ENCODE measurements around the gene SYNPO. TPM values are rescaled to one million over a fixed set of nuclear protein-coding genes. Genes with fewer than 3 reads are reported as not detected.

SYNPO gene
- total RNA-seq, 4 donors from 2014 or later: 15.5 to 89.4 (median 41.8) TPM

GRCh38 chr5:150607991-150608390 lies 32.5 kb upstream of the SYNPO start:
- 84 to 96% methylated on average over 4 of the region's 4 CpGs for WGBS, 2 donors (ENCODE audit: low coverage in 1 of 2)
- Histone ChIP-seq H3K36me3 (no peaks in the 10 kb centered on the region), H3K9me3 (no peaks in the 10 kb centered on the region), H3K4me3 (no peak overlapping the region), H3K27ac (peak overlapping the region in 1 of 4 donors; percentile 10), H3K27me3 (no peaks in the 10 kb centered on the region), H3K4me1 (peaks cover 9 to 35% (median 29%) of the 10 kb centered on the region in 4 donors)
- intact Hi-C loops (cut with DNase I; ENCODE audit: low total_unique reads): no loop called here
- in situ Hi-C loops (cut with MboI; ENCODE audit: low pct_ligation_motif_present in 1 of 4, low pct_unique_long_range_greater_than_20kb in 1 of 4, low sequenced_read_pairs in 3 of 4): no loop called here
- DNase-seq: no peak
- TF ChIP-seq POLR2AphosphoS5 (IDR thresholded peaks at IDR 0.05): no peak
- TF ChIP-seq EP300 (IDR thresholded peaks at IDR 0.05; ENCODE audit: low read depth): no peak
- TF ChIP-seq POLR2A (IDR thresholded peaks at IDR 0.05): no peak
- TF ChIP-seq CTCF (IDR thresholded peaks at IDR 0.05): no peak

- Histone ChIP-seq H3K27ac (peak overlapping the region in 3 of 4 donors; percentile 7 to 77 (median 59)), H3K36me3 (no peaks in the 10 kb centered on the region), H3K4me1 (peaks cover 19 to 45% (median 39%) of the 10 kb centered on the region in 4 donors), H3K9me3 (no peaks in the 10 kb centered on the region), H3K27me3 (no peaks in the 10 kb centered on the region), H3K4me3 (no peak overlapping the region)
- no peak for DNase-seq
- WGBS, 2 donors (ENCODE audit: low coverage in 1 of 2): 71 to 88% methylated on average over 4 to 5 of the region's 5 CpGs
- in situ Hi-C loops (cut with MboI; ENCODE audit: low pct_ligation_motif_present in 1 of 4, low pct_unique_long_range_greater_than_20kb in 1 of 4, low sequenced_read_pairs in 3 of 4): no loop called here
- intact Hi-C loops (cut with DNase I; ENCODE audit: low total_unique reads): no loop called here
- no peak for TF ChIP-seq CTCF (IDR thresholded peaks at IDR 0.05)
- no peak for TF ChIP-seq EP300 (IDR thresholded peaks at IDR 0.05; ENCODE audit: low read depth)
- no peak for TF ChIP-seq POLR2A (IDR thresholded peaks at IDR 0.05)
- TF ChIP-seq POLR2AphosphoS5 (IDR thresholded peaks at IDR 0.05): no peak
These were observed 31.5 kb upstream of the SYNPO start for GRCh38 chr5:150608991-150609390.

DNA sequence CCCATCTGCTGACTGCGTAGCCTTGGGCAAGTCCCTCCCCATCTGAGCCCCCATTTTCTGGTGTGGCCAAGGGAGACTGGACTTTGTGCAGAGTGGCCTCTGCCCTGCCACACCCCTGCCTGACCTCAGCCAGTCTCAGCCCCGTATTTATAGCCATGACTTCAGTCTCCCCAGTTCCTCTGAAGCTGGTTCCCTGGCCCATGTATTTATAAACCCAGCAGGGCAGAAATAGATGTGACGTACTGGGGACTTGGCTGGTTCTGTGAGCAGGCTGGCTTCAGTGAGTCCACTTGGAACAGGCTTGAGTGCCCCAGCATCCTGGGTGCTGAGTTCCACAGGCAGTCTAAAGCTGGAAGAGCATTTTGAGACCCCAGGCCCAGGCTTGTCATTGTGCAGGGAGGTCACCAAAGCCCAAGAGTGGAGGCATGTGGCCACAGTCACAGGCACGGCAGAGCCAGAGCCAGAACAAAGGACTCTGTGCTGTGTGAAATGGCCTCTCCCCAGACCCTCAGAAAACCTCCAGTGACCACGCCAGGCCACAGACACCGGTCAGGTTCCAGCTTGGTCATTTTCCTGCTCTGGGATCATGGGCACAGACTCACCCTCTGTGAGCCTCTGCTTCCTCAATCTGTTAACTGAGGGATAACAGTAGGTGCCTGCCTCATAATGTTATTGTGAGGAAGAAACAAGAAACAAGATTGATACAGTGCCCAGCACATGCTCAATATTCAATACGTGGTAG lies 30.4 kb upstream of the SYNPO start:
- peak overlapping the region; percentile 54 to 77 (median 62) for H3K27ac ChIP-seq
- no peak overlapping the region for H3K4me3 ChIP-seq
- intact Hi-C loops (cut with DNase I; ENCODE audit: low total_unique reads): no loop called here
- in situ Hi-C loops (cut with MboI; ENCODE audit: low pct_ligation_motif_present in 1 of 4, low pct_unique_long_range_greater_than_20kb in 1 of 4, low sequenced_read_pairs in 3 of 4): no loop called here
- H3K27me3 ChIP-seq: no peaks in the 10 kb centered on the region
- peak; percentile 64 for DNase-seq
- H3K36me3 ChIP-seq: no peaks in the 10 kb centered on the region
- peaks cover 27 to 55% (median 48%) of the 10 kb centered on the region in 4 donors for H3K4me1 ChIP-seq
- TF ChIP-seq EP300 (IDR thresholded peaks at IDR 0.05; ENCODE audit: low read depth) (no peak), CTCF (IDR thresholded peaks at IDR 0.05) (no peak), POLR2A (IDR thresholded peaks at IDR 0.05) (peak; percentile 34), POLR2AphosphoS5 (IDR thresholded peaks at IDR 0.05) (peak in 2 of 3 donors; percentile 39 to 53)
- no peaks in the 10 kb centered on the region for H3K9me3 ChIP-seq
- 38 to 60% methylated on average over 1 to 6 of the region's 7 CpGs for WGBS, 2 donors (ENCODE audit: low coverage in 1 of 2)

DNA sequence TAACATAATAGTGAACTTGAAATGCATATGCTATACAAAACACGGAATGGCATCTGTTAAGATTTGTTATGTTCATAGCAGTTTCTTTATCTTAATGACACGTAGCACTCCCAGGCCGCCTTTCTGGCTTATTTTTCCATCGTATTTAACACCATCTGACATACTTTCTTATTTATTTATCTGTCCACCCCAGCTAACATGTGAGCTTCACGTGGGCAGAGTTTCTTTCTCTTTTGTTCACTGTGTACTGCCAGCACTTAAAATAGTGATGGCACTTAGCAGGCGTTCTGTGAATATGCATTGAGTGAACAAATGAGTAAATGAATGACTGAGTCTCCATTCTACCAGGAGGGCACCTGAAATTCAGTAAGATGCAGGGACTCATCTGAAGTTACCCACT lies 29.4 kb upstream of the SYNPO start:
- no peaks in the 10 kb centered on the region for H3K36me3 ChIP-seq
- peaks cover 30 to 65% (median 58%) of the 10 kb centered on the region in 4 donors for H3K4me1 ChIP-seq
- no peak for DNase-seq
- no peaks in the 10 kb centered on the region for H3K27me3 ChIP-seq
- TF ChIP-seq POLR2AphosphoS5 (IDR thresholded peaks at IDR 0.05) (no peak), POLR2A (IDR thresholded peaks at IDR 0.05) (no peak), EP300 (IDR thresholded peaks at IDR 0.05; ENCODE audit: low read depth) (no peak)
- peak overlapping the region; percentile 54 to 77 (median 70) for H3K27ac ChIP-seq
- 57 to 59% methylated on average over 5 to 6 of the region's 6 CpGs for WGBS, 2 donors (ENCODE audit: low coverage in 1 of 2)
- H3K9me3 ChIP-seq: no peaks in the 10 kb centered on the region
- H3K4me3 ChIP-seq: no peak overlapping the region
- intact Hi-C loops (cut with DNase I; ENCODE audit: low total_unique reads): no loop called here
- in situ Hi-C loops (cut with MboI; ENCODE audit: low pct_ligation_motif_present in 1 of 4, low pct_unique_long_range_greater_than_20kb in 1 of 4, low sequenced_read_pairs in 3 of 4): no loop called here

Measured in transverse colon (tissue), 4 donors.